GM06990 (cell line): ENCODE data around the gene PRPF6.
A peak's percentile ranks its signal among the peaks of the same experiment; 100 is the strongest.

ENCODE experiments used
- DNase-seq: peaks from one replicate; pipeline ENCODE4 v3.0.0-alpha.2; 2011; ENCODE audit not compliant: insufficient read length; ENCODE audit errors: extremely low read depth
- H3K27me3 ChIP-seq: replicated peaks from 2 replicates; pipeline ENCODE4 v1.6.0; 2011; ENCODE audit warnings: low read length; ENCODE audit not compliant: control insufficient read depth, insufficient read depth
- H3K36me3 ChIP-seq: 2 replicates; pipeline ENCODE4 v1.5.1; 2011; ENCODE audit warnings: low read length; ENCODE audit not compliant: control insufficient read depth, insufficient read depth
- H3K4me3 ChIP-seq: replicated peaks from 2 replicates; pipeline ENCODE4 v1.5.1; 2011; ENCODE audit warnings: low read depth, mild to moderate bottlenecking, control low read depth, low read length
- TF ChIP-seq, protein P1 (sequence below): IDR thresholded peaks from 2 replicates; pipeline ENCODE4 v1.5.1; 2011; ENCODE audit warnings: low read length, control low read depth, mild to moderate bottlenecking, inconsistent platforms; ENCODE audit not compliant: insufficient read depth, poor library complexity, severe bottlenecking

The PRPF6 gene

DNA sequence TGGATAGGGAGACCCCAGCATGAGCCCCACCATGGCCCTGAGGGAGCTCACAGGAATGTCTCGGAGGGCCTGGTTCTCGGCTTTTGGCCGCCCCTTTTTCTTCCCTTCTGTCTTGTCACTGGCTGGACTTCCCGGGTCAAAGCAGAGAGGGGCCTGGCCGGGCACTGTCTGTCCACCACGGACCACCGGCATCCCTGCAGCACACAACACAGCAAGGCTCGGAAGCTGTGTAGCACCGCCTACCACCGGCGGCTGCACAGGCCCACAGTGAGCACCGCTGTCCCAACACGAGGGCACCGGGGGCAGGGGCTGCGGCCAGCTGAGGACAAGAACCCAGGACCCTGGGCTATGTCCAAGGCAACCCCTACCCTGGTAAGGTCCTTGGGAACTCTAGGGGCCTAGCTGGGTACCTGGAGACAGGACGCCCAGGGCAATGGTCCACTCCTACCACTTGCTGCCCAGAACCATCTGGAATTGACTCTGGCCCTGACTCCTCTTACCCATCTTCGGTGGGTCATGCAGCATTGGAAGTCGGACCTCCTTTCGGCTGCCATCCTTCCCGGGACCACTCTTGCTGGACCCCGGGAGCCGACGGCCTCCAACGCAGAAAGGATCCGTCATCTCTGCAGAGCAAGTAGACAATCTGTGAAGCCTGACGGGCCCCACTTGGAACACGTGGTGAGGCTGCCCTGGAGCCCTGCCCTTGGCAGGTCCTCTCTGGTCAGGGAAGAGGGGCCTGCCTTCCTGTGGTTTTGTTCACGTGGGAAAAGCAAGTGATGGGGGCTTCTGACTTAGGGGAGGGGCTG is 13.4 kb upstream of the PRPF6 start:
- TF ChIP-seq, protein P1, sequence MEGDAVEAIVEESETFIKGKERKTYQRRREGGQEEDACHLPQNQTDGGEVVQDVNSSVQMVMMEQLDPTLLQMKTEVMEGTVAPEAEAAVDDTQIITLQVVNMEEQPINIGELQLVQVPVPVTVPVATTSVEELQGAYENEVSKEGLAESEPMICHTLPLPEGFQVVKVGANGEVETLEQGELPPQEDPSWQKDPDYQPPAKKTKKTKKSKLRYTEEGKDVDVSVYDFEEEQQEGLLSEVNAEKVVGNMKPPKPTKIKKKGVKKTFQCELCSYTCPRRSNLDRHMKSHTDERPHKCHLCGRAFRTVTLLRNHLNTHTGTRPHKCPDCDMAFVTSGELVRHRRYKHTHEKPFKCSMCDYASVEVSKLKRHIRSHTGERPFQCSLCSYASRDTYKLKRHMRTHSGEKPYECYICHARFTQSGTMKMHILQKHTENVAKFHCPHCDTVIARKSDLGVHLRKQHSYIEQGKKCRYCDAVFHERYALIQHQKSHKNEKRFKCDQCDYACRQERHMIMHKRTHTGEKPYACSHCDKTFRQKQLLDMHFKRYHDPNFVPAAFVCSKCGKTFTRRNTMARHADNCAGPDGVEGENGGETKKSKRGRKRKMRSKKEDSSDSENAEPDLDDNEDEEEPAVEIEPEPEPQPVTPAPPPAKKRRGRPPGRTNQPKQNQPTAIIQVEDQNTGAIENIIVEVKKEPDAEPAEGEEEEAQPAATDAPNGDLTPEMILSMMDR, result no peak
- H3K4me3 ChIP-seq, result no peak overlapping the region
- H3K36me3 ChIP-seq, result peaks cover 22% of the 10 kb centered on the region
- no peaks in the 10 kb centered on the region for H3K27me3 ChIP-seq
- DNase-seq, result no peak

DNA sequence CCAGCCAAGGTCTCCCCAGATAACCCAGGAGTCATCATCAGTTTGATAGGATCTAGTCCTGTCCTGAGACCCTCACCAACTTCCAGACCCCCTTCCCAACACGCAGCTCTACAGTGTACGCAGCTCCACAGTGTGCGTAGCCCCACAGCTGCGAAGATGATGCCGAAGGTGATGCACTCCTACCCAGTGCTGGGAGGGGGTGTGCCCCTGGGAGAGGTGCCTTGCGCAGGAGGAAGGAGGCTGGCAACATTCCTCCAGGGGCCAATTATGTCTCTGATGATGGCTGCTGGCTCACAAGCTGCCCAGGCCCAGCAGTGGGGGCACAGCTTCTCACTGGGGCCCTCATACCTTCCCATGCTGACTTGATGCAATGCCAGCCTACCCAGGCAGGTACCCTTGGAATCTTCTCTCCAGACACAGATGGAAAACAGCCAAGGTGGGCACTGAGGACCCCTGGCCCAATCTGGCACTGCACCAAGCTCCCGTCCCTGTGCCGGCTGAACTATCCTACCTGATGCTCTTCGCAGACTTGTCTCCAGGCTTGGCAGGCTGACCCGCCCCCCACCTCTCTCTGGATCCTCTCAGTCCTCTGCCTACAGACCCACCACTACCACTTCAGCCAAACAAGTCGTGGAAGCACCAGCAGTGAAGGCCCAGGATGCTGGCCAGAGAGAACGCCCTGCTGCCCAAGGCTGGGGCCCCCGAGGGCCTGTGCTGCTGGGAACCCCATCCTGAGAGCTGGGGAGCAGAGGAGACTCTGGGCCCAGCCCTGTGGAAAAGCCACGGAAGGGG is 12.6 kb upstream of the PRPF6 start:
- TF ChIP-seq, protein P1, result no peak
- DNase-seq, result peak; percentile 9
- Histone ChIP-seq H3K36me3 (peaks cover 22% of the 10 kb centered on the region), H3K4me3 (peak overlapping the region; percentile 74), H3K27me3 (no peaks in the 10 kb centered on the region)

DNA sequence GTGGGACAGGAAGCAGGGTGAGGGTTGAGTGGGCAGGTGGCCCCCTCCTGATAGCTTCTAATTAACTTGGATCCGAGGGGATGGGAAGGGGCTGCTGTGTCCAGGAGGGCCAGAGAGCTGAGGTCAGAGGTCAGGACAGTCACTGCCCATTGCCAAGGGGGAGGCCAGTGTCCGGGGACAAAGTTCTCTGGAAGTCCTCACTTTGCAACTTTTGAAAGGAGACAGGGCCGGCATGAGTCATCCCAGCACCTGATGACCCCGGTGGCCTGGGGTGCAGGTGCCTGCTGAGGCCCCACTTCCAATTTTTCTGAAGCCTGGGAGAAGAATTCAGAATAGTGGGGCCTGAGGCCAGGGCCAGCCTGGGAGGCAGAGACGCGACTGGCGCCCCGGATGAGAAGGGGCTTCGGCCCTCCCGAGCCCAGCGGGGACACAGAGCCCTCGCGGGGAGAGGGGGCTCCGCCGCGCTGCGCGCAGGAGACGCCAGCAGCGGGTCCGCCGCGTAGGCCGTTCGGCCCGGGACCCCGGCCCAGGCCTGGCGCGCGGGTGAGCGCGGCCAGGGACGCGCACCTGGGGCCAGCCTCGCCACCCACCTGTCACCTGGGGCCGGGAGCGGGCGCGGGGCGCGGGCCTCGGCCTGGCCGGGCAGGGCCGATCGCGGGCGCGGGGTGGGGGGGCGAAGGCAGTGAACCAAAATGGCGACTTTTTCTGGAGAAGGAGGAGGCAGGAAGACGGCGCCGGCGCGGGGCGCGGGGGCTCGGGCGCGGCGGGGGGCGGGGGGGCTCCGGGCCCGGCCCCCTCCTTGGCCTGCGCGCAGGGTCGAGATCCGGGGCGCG is 11.8 kb upstream of the PRPF6 start:
- peak overlapping the region; percentile 74 for H3K4me3 ChIP-seq
- TF ChIP-seq, protein P1, result no peak
- peak; percentile 25 for DNase-seq
- H3K27me3 ChIP-seq, result no peaks in the 10 kb centered on the region
- peaks cover 18% of the 10 kb centered on the region for H3K36me3 ChIP-seq

DNA sequence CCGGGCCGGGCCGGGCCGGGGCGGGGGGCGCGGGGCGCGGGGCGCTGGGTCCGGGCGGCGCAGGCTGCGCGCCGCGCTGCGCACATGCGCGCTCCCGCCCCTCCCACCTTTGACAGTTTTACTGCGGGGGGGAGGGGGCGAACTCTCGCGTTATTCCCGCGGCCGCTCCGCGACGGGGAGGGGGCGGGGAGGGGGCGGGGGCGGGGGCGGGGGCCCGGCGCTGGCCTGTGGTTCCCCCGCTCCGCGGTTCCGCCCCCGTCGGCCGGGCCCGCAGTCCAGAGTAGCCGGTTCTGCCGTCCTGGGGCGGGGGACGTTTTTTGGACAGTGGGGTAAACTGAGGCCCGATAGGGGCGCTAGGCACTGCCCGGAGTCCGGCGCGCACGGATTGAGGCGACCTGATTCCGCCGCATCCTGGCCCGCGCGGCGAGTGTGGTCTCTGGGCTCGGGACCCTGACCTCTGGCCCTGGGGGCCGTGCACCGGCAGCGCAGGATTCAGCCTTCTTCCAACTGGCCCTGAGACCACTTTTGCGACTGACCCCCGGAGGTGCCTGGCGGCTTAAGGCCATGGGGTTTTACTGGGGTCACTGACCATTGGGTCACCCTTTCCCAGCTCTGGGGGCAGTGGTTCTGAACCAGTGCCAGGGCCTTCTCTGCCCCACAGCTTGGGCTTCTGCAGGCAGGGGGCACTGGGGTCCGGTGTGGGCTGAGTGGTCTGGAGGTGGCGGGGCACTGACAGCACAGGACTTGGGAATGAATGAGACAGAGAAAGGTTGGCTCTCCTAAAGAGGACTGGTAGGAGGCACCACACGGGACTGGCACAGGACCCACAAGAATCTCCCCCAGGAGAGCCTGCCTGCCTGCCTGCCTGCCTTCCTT is 10.9 kb upstream of the PRPF6 start, which contains the start of gene ZNF512B:
TSS of gene ZNF512B (minus strand) at position 93 of the 876 bp plus-strand sequence. CDS start 1,980 bp downstream, outside the sequence.
- TF ChIP-seq, protein P1, result no peak
- Histone ChIP-seq H3K36me3 (peaks cover 26% of the 10 kb centered on the region), H3K4me3 (peak within 1 kb of the TSS; percentile 74), H3K27me3 (no peaks in the 10 kb centered on the region)
- peak; percentile 65 for DNase-seq
